B cell (primary cell): ENCODE data around the gene NPFFR2. TPM values are rescaled to one million over a fixed set of nuclear protein-coding genes. Genes with fewer than 3 reads are reported as not detected.

Experiments
- ATAC-seq: fragments of 200-7000 bp; cut with Tn5 transposase; one replicate; pipeline ENCODE4 v1.10.0; 2021; ENCODE audit warnings: low read depth, mild to moderate bottlenecking, moderate number of reproducible peaks, moderate library complexity
- CTCF ChIA-PET: fragments of 350-600 bp; sonication (Branson Sonifier 250); formaldehyde crosslinking; loops from one replicate; lab custom pipeline; 2021; ENCODE audit warnings: antibody characterized with exemption, inconsistent platforms; lab: Charles Lee
- POLR2A ChIA-PET: fragments of 350-600 bp; sonication (Branson Sonifier 250); formaldehyde crosslinking; loops from one replicate; lab custom pipeline; 2021; ENCODE audit warnings: antibody characterized with exemption; lab: Charles Lee
- DNase-seq: peaks from one replicate; pipeline ENCODE4 v3.0.0; 2013
- H2AFZ ChIP-seq: 2 replicates; pipeline ENCODE4 v1.6.1; 2012; ENCODE audit warnings: mild to moderate bottlenecking, low read depth, low read length; ENCODE audit not compliant: insufficient read depth, poor library complexity, severe bottlenecking
- H3K27ac ChIP-seq, 2 donors: 1 replicate in 1 of 2; 2 replicates in 1 of 2; pipeline ENCODE4 v1.5.1; 2012 to 2013; ENCODE audit warnings: low read length in 2 of 2, mild to moderate bottlenecking in 2 of 2, moderate library complexity in 1 of 2
- H3K27me3 ChIP-seq, 4 experiments: fragments of 200-600 bp in 1 of 4; sonication (generic) in 1 of 4; replicated peaks in 1 of 4; 1 replicate in 2 of 4; 2 replicates in 2 of 4; pipeline versions ENCODE4 v1.6.1 to v1.7.0; 2013 to 2016; ENCODE audit warnings: low read length in 3 of 4, mild to moderate bottlenecking in 2 of 4, mixed read lengths in 1 of 4, moderate library complexity in 1 of 4; ENCODE audit not compliant: insufficient read depth in 4 of 4, control insufficient read depth in 3 of 4; ENCODE audit errors: control extremely low read depth in 1 of 4
- H3K36me3 ChIP-seq, 2 experiments: replicated peaks in 1 of 2; 1 replicate in 1 of 2; 2 replicates in 1 of 2; pipeline versions ENCODE4 v1.6.1 to v1.7.1; 2013; ENCODE audit warnings: low read length in 1 of 2; ENCODE audit not compliant: insufficient read depth in 2 of 2, control insufficient read depth in 1 of 2; ENCODE audit errors: control extremely low read depth in 1 of 2, extremely low read depth in 1 of 2
- H3K4me1 ChIP-seq, 2 donors: fragments of 200-600 bp in 1 of 2; sonication (generic) in 1 of 2; 1 replicate in 1 of 2; 2 replicates in 1 of 2; pipeline versions ENCODE4 v1.5.1 to v1.6.1; 2013 to 2017; ENCODE audit warnings: low read length in 2 of 2; ENCODE audit not compliant: control insufficient read depth in 2 of 2, insufficient read depth in 2 of 2
- H3K4me2 ChIP-seq: replicated peaks from 2 replicates; pipeline ENCODE3; 2012; ENCODE audit warnings: mild to moderate bottlenecking, low read depth, low read length; ENCODE audit not compliant: poor library complexity, severe bottlenecking
- H3K4me3 ChIP-seq, 5 experiments: fragments of 200-600 bp in 1 of 5; sonication (generic) in 1 of 5; 1 replicate in 3 of 5; 2 replicates in 2 of 5; pipeline versions ENCODE4 v1.5.1 to v1.7.0; 2011 to 2016; ENCODE audit warnings: low read length in 4 of 5, mild to moderate bottlenecking in 4 of 5, low read depth in 2 of 5, control low read depth in 1 of 5, moderate library complexity in 1 of 5; ENCODE audit not compliant: insufficient read depth in 1 of 5; ENCODE audit errors: control extremely low read depth in 1 of 5, extremely low read depth in 1 of 5
- H3K79me2 ChIP-seq: fragments of 200-600 bp; sonication (generic); one replicate; pipeline ENCODE4 v1.6.0; 2016; ENCODE audit warnings: low read length; ENCODE audit not compliant: control insufficient read depth, insufficient read depth
- H3K9ac ChIP-seq: fragments of 200-600 bp; sonication (generic); 2 replicates; pipeline ENCODE4 v1.6.1; 2017; ENCODE audit warnings: mild to moderate bottlenecking, low read length, moderate library complexity
- H3K9me3 ChIP-seq, 3 donors: one replicate each; pipeline versions ENCODE4 v1.6.1 to v1.7.1; 2013; ENCODE audit warnings: low read length in 2 of 3; ENCODE audit not compliant: control insufficient read depth in 2 of 3, insufficient read depth in 1 of 3; ENCODE audit errors: control extremely low read depth in 1 of 3
- H4K20me1 ChIP-seq: 2 replicates; pipeline ENCODE4 v1.6.0; 2012; ENCODE audit warnings: mild to moderate bottlenecking, low read length; ENCODE audit not compliant: insufficient read depth, control insufficient read depth, poor library complexity, severe bottlenecking
- H3K27ac Mint-ChIP-seq: one replicate; pipeline ENCODE4 v1.8.0; 2021; ENCODE audit warnings: mixed read lengths
- H3K27me3 Mint-ChIP-seq: one replicate; pipeline ENCODE4 v1.8.0; 2021; ENCODE audit warnings: mixed read lengths
- H3K4me1 Mint-ChIP-seq: one replicate; pipeline ENCODE4 v1.8.0; 2021; ENCODE audit warnings: mixed read lengths
- H3K4me3 Mint-ChIP-seq: one replicate; pipeline ENCODE4 v1.8.0; 2021; ENCODE audit warnings: mixed read lengths
- H3K9me3 Mint-ChIP-seq: one replicate; pipeline ENCODE4 v1.8.0; 2022; ENCODE audit warnings: mixed read lengths; ENCODE audit not compliant: insufficient read depth
- EZH2 ChIP-seq: IDR thresholded peaks from 2 replicates; pipeline ENCODE4 v1.6.1; 2012; ENCODE audit warnings: borderline replicate concordance, low read depth, mild to moderate bottlenecking, moderate library complexity, low read length; ENCODE audit not compliant: insufficient read depth, poor library complexity, severe bottlenecking
- WGBS: methylation state at CpG from one replicate; pipeline ENCODE4 v1.1.5; 2013; ENCODE audit warnings: missing lambda C conversion rate; ENCODE audit not compliant: insufficient coverage; 5-methylcytosine and 5-hydroxymethylcytosine counted together
- intact Hi-C: fragments of 100-400 bp; cut with micrococcal nuclease; formaldehyde crosslinking; loops from one replicate; pipeline ENCODE4 v1.10.0; 2022
- polyA plus RNA-seq: library from polyadenylated mRNA; depleted of rRNA; stranded (reverse); fragments of >200 nt; gene quantifications from 2 replicates; pipeline ENCODE4 v1.2.3, GENCODE V29; 2012
- total RNA-seq, 2 donors: library from RNA; stranded (reverse); fragments of 120-200 nt in 1 of 2; gene quantifications; 1 replicate in 1 of 2; 2 replicates in 1 of 2; pipeline versions ENCODE4 v1.2.3 to v1.2.4, GENCODE V29; 2013 to 2022
- TF ChIP-seq, protein P1 (sequence below): fragments of 200-600 bp; IDR thresholded peaks from one replicate; pipeline ENCODE4 v1.8.0; 2022; ENCODE audit warnings: antibody characterized with exemption, mild to moderate bottlenecking

Gene NPFFR2
- total and polyA plus RNA-seq, 2 donors (not counting 1 experiment from before 2014, with no cell fraction given), result not detected

DNA sequence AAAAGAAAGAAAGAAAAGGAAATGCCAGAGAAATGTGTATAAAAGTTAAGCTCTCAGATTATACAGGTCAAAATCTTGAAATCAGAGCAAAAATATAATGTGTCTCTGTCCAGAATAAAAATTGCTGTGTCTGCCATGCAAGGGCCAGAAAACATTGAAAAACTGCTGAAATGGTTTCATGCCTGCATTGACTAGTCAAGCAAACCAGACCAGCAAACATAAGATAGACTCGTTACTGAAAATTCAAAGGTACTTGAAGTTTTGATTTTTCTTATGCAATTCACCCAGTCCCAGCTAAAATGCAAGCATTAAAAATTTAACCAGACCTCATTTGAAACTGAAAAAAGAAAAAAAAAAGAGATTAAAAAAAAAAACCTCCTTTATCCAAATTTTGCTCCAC is 37.2 kb upstream of the NPFFR2 start:
- H3K79me2 ChIP-seq, result no peaks in the 10 kb centered on the region
- intact Hi-C loops, result no loop called here
- no peak overlapping the region for H3K4me3 ChIP-seq
- H3K4me3 Mint-ChIP-seq, result no peak overlapping the region
- no peaks in the 10 kb centered on the region for H3K27me3 Mint-ChIP-seq
- H3K9me3 Mint-ChIP-seq, result peaks cover 2% of the 10 kb centered on the region
- H3K27ac Mint-ChIP-seq, result no peak overlapping the region
- H3K4me1 ChIP-seq, result no peaks in the 10 kb centered on the region
- no peaks in the 10 kb centered on the region for H3K27me3 ChIP-seq
- no peaks in the 10 kb centered on the region for H3K36me3 ChIP-seq
- H3K9ac ChIP-seq, result no peak overlapping the region
- POLR2A ChIA-PET, result no interaction called here
- no CpG with 5 or more reads among the region's 1 CpG for WGBS
- CTCF ChIA-PET, result no interaction called here
- H4K20me1 ChIP-seq, result no peaks in the 10 kb centered on the region
- H3K27ac ChIP-seq, result no peak overlapping the region
- no peak overlapping the region for H3K4me2 ChIP-seq
- no peak for DNase-seq
- H2AFZ ChIP-seq, result no peak overlapping the region
- no peak for TF ChIP-seq EZH2
- TF ChIP-seq, protein P1, sequence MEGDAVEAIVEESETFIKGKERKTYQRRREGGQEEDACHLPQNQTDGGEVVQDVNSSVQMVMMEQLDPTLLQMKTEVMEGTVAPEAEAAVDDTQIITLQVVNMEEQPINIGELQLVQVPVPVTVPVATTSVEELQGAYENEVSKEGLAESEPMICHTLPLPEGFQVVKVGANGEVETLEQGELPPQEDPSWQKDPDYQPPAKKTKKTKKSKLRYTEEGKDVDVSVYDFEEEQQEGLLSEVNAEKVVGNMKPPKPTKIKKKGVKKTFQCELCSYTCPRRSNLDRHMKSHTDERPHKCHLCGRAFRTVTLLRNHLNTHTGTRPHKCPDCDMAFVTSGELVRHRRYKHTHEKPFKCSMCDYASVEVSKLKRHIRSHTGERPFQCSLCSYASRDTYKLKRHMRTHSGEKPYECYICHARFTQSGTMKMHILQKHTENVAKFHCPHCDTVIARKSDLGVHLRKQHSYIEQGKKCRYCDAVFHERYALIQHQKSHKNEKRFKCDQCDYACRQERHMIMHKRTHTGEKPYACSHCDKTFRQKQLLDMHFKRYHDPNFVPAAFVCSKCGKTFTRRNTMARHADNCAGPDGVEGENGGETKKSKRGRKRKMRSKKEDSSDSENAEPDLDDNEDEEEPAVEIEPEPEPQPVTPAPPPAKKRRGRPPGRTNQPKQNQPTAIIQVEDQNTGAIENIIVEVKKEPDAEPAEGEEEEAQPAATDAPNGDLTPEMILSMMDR, result no peak
- H3K9me3 ChIP-seq, result peaks cover 0 to 7% (median 4%) of the 10 kb centered on the region in 3 donors
- no peaks in the 10 kb centered on the region for H3K4me1 Mint-ChIP-seq
- ATAC-seq, result no peak

DNA sequence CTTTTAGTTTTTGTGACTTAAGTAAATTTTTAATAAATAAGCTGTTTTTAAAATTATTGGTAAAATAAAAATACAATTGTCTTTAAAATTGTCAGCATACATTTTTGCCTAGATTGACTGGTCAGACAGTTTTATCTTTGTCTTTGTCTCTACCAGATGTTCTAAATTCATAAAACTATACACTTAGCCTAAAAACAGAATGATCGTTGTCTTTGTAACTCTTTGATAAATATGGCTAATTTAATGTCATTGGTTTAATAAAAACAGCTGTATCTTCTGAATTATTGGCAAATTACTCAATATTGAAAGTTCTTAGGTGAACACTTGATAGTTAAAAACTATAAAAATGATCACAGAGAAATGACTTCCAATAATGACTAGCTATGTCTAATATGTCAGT is 36.5 kb upstream of the NPFFR2 start:
- no peaks in the 10 kb centered on the region for H3K36me3 ChIP-seq
- no peak overlapping the region for H3K4me3 ChIP-seq
- H2AFZ ChIP-seq, result no peak overlapping the region
- Mint-ChIP-seq H3K27me3 (no peaks in the 10 kb centered on the region), H3K9me3 (peaks cover 3% of the 10 kb centered on the region), H3K27ac (no peak overlapping the region), H3K4me3 (no peak overlapping the region), H3K4me1 (no peaks in the 10 kb centered on the region)
- no peaks in the 10 kb centered on the region for H4K20me1 ChIP-seq
- intact Hi-C loops, result no loop called here
- no peaks in the 10 kb centered on the region for H3K79me2 ChIP-seq
- H3K4me1 ChIP-seq, result no peaks in the 10 kb centered on the region
- no peak overlapping the region for H3K9ac ChIP-seq
- H3K27me3 ChIP-seq, result no peaks in the 10 kb centered on the region
- no peak overlapping the region for H3K27ac ChIP-seq
- ChIA-PET POLR2A (no interaction called here), CTCF (no interaction called here)
- TF ChIP-seq EZH2, result no peak
- TF ChIP-seq, protein P1, result no peak
- WGBS, result no CpG with 5 or more reads among the region's 1 CpG
- peaks cover 0 to 10% (median 4%) of the 10 kb centered on the region in 3 donors for H3K9me3 ChIP-seq
- no peak for DNase-seq
- no peak for ATAC-seq
- no peak overlapping the region for H3K4me2 ChIP-seq
